Type B pancreatic cell (in vitro differentiated cells): ENCODE data around the gene COL17A1. TPM values are rescaled to one million over a fixed set of nuclear protein-coding genes. Genes with fewer than 3 reads are reported as not detected.
A peak's percentile ranks its signal among the peaks of the same experiment; 100 is the strongest.

Experiments used
- DNase-seq: peaks from one replicate; pipeline ENCODE4 v3.0.0; 2021; ENCODE audit warnings: mixed read lengths; ENCODE audit not compliant: unreplicated experiment; ENCODE audit errors: extremely low spot score
- H3K27ac Mint-ChIP-seq: 2 replicates; pipeline ENCODE4 v1.8.0; 2021; ENCODE audit warnings: mild to moderate bottlenecking, mixed read lengths
- H3K27me3 Mint-ChIP-seq: 2 replicates; pipeline ENCODE4 v1.8.0; 2021; ENCODE audit warnings: mixed read lengths
- H3K36me3 Mint-ChIP-seq: 2 replicates; pipeline ENCODE4 v1.8.0; 2021; ENCODE audit warnings: mixed read lengths
- H3K4me1 Mint-ChIP-seq: one replicate; pipeline ENCODE4 v1.8.0; 2021; ENCODE audit warnings: mixed read lengths; ENCODE audit not compliant: unreplicated experiment
- H3K4me3 Mint-ChIP-seq: 2 replicates; pipeline ENCODE4 v1.8.0; 2021; ENCODE audit warnings: mild to moderate bottlenecking, mixed read lengths
- H3K9me3 Mint-ChIP-seq: 2 replicates; pipeline ENCODE4 v1.8.0; 2021; ENCODE audit warnings: mixed read lengths
- CTCF ChIP-seq: fragments of 200-600 bp; sonication (generic); conservative IDR thresholded peaks from 2 replicates; pipeline ENCODE4 v1.5.0; 2021; ENCODE audit warnings: antibody characterized with exemption, mild to moderate bottlenecking
- total RNA-seq: library from RNA; stranded (reverse); gene quantifications from 2 replicates; pipeline ENCODE4 v1.2.1, GENCODE V29; 2021; ENCODE audit warnings: low replicate concordance

COL17A1 gene
- total RNA-seq, 1 donor from 2014 or later, result 14.5 TPM

DNA sequence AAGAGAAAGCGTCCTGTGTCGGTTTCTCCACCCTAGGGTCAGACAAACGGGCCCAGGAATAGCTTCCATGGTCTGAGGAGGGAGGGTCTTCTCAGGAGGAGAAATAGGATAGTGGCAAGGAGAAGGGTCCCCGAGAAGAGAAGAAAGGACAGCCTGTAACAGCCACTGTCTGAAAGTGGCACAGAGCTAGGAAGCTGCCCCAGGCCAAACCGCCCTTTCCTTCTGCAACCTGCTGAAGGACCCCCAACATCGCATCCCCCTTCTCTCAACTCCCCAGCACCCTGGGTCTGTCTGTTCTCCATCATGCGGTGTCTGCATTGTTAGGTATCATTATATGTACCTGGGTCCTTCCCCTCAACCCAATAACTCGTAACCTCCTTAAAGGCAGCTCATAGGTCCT, 47.1 kb downstream of the COL17A1 start:
- TF ChIP-seq CTCF, result no peak
- H3K27ac Mint-ChIP-seq, result peak overlapping the region; percentile 47
- H3K36me3 Mint-ChIP-seq, result peaks cover 6% of the 10 kb centered on the region
- H3K4me3 Mint-ChIP-seq, result no peak overlapping the region
- no peaks in the 10 kb centered on the region for H3K4me1 Mint-ChIP-seq
- no peaks in the 10 kb centered on the region for H3K27me3 Mint-ChIP-seq
- no peak for DNase-seq
- H3K9me3 Mint-ChIP-seq, result no peaks in the 10 kb centered on the region

DNA sequence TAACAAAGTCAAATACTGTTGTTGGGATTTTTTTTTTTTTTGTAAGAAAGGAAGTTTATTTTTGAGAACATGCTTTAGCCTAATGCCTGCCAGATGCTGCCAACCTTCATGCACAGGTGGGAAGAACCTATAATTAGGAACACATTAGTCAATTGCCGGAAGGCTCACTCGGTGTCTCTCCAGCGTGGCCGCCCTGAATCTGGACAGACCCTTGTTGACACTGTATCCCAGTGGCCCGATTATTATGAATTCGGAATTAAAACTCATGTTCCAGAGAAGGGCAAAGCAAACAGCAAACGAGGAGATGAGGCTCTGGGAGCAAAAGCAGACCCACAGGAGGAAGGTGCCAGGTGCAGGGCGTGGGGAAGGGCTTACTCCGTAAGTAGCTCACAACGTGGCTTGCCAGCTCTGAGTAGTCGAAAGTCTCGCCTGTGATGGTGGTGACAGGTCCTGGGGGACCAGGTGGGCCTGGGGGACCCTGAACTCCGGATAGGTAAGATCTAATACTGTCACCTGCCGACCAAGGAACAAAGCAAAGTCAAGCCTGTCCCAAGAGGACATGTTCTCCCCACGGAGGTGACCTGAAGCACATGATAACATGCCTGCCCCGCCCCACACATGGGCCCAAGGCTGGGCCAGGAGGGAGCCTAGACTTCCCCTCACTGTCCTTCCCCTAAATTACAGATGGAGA, 48.3 kb downstream of the COL17A1 start:
- Mint-ChIP-seq H3K27ac (peak overlapping the region; percentile 53), H3K9me3 (no peaks in the 10 kb centered on the region), H3K4me1 (no peaks in the 10 kb centered on the region), H3K36me3 (peaks cover 6% of the 10 kb centered on the region), H3K4me3 (no peak overlapping the region), H3K27me3 (no peaks in the 10 kb centered on the region)
- DNase-seq, result no peak
- no peak for TF ChIP-seq CTCF

DNA sequence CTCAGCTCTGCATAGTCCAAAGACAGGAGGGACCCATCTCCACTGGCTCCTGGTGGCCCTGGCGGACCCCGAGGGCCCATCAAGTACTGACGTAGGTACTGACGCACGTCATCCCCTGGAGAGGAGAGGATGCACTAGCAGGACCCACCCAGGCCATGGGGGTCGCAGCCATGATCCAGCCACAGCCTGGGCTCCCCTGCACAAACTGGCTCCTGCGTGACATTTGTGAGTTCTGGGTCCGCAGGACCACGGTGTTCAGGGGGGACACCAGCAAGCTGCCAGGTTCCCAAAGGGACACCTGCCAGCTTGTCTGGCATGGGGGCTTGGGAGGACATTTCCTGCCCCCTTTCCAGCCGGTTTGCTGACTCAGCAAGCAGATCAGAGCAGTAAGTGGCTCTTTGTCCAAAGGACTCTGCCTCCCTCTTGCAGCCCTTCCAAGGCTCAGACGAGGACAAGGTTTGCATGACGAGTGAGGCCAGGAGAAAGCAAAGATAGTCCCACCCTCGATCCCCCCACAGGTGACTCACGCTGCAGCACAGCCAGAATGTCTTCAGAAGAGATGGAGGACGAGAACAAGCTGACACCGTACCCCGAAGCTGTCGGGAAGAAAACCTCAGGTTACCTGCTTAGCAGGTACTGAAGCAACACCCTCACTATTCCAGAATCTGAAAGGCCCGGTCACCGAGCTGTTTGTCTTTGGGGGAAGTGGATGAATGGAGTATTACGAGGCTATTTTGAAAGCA, 49.0 kb downstream of the COL17A1 start:
- no peak for TF ChIP-seq CTCF
- H3K27me3 Mint-ChIP-seq, result no peaks in the 10 kb centered on the region
- DNase-seq, result no peak

DNA sequence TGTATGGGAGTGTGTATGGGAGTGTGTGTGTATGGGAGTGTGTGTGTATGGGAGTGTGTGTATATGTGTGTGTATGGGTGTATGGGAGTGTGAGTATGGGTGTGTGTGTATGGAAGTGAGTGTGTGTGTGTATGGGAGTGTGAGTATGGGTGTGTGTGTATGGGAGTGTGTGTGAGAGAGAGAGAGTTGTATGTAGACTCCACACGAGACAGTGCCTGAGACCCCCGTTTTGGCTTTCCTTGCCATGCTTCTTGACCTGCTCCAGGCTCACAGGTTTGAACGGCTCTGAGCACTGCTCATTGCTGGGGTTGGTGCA, 49.7 kb downstream of the COL17A1 start:
- no peak overlapping the region for H3K4me3 Mint-ChIP-seq
- DNase-seq, result no peak
- peaks cover 17% of the 10 kb centered on the region for H3K36me3 Mint-ChIP-seq
- no peaks in the 10 kb centered on the region for H3K9me3 Mint-ChIP-seq
- peak overlapping the region; percentile 63 for H3K27ac Mint-ChIP-seq
- no peak for TF ChIP-seq CTCF
- no peaks in the 10 kb centered on the region for H3K4me1 Mint-ChIP-seq
- H3K27me3 Mint-ChIP-seq, result no peaks in the 10 kb centered on the region

More for the DNA sequence above, 49.0 kb downstream of the COL17A1 start:
- Mint-ChIP-seq H3K9me3 (no peaks in the 10 kb centered on the region), H3K36me3 (peaks cover 12% of the 10 kb centered on the region), H3K27ac (peak overlapping the region; percentile 53), H3K4me1 (no peaks in the 10 kb centered on the region), H3K4me3 (no peak overlapping the region)

GRCh38 chr10:104035194-104036068, 50.2 kb downstream of the COL17A1 start:
- Mint-ChIP-seq H3K4me3 (no peak overlapping the region), H3K27ac (peak overlapping the region; percentile 63), H3K4me1 (no peaks in the 10 kb centered on the region), H3K9me3 (no peaks in the 10 kb centered on the region), H3K27me3 (no peaks in the 10 kb centered on the region), H3K36me3 (peaks cover 17% of the 10 kb centered on the region)
- no peak for DNase-seq
- TF ChIP-seq CTCF, result no peak
